IMR-90 (cell line): ENCODE results near the gene HSPA12A. TPM values are rescaled to one million over a fixed set of nuclear protein-coding genes. Genes with fewer than 3 reads are reported as not detected.

Source experiments
- ATAC-seq: fragments of 200-7000 bp; cut with Tn5 transposase; 2 replicates; pipeline ENCODE4 v1.9.1; 2020; ENCODE audit warnings: low read depth, mild to moderate bottlenecking, moderate library complexity
- BruUV-seq: library from RNA; stranded (reverse); fragments of 400-500 nt; replicated peaks from 2 replicates; lab custom pipeline; 2021; lab: Mats Ljungman, UMichigan
- CTCF ChIA-PET: fragments of 300-600 bp; formaldehyde crosslinking; extraction: SDS; loops from one replicate; lab custom pipeline; 2021; ENCODE audit warnings: antibody characterized with exemption; lab: Yijun Ruan, JAX
- POLR2A ChIA-PET: fragments of 300-600 bp; sonication (Branson Sonifier 250); formaldehyde crosslinking; loops from one replicate; lab custom pipeline; 2022; ENCODE audit warnings: antibody characterized with exemption; ENCODE audit not compliant: unreplicated experiment; lab: Charles Lee
- DNase-seq: peaks from one replicate; pipeline ENCODE4 v3.0.0; 2013
- H2AFZ ChIP-seq: replicated peaks from 2 replicates; pipeline ENCODE3; 2013; ENCODE audit warnings: low read length, mild to moderate bottlenecking; ENCODE audit not compliant: poor library complexity
- H2AK5ac ChIP-seq: 2 replicates; pipeline ENCODE4 v1.6.1; 2013; ENCODE audit warnings: low read depth, low read length, inconsistent platforms
- H2AK9ac ChIP-seq: replicated peaks from 2 replicates; pipeline ENCODE3; 2013; ENCODE audit warnings: mild to moderate bottlenecking, low read depth, low read length, moderate library complexity; ENCODE audit not compliant: poor library complexity
- H2BK120ac ChIP-seq: 2 replicates; pipeline ENCODE4 v1.6.1; 2013; ENCODE audit warnings: low read depth, low read length, inconsistent platforms
- H2BK15ac ChIP-seq: 3 replicates; pipeline ENCODE4 v1.6.1; 2013; ENCODE audit warnings: low read depth, low read length, inconsistent platforms
- H2BK20ac ChIP-seq: 2 replicates; pipeline ENCODE4 v1.6.1; 2013; ENCODE audit warnings: low read depth, mild to moderate bottlenecking, inconsistent platforms, low read length, moderate library complexity
- H2BK5ac ChIP-seq: 2 replicates; pipeline ENCODE4 v1.6.1; 2013; ENCODE audit warnings: mild to moderate bottlenecking, low read depth, low read length, inconsistent platforms; ENCODE audit not compliant: poor library complexity, severe bottlenecking
- H3K14ac ChIP-seq: replicated peaks from 2 replicates; pipeline ENCODE4 v1.6.1; 2013; ENCODE audit warnings: low read depth, low read length, inconsistent platforms
- H3K18ac ChIP-seq: 2 replicates; pipeline ENCODE4 v1.6.1; 2013; ENCODE audit warnings: low read depth, low read length, control low read depth
- H3K23ac ChIP-seq: 2 replicates; pipeline ENCODE4 v1.6.1; 2013; ENCODE audit warnings: low read depth, low read length, inconsistent platforms
- H3K27ac ChIP-seq: 2 replicates; pipeline ENCODE4 v1.5.1; 2013; ENCODE audit warnings: mild to moderate bottlenecking, control low read depth, low read length; ENCODE audit not compliant: insufficient read depth
- H3K27me3 ChIP-seq: 2 replicates; pipeline ENCODE4 v1.6.1; 2013; ENCODE audit warnings: low read length; ENCODE audit not compliant: control insufficient read depth, insufficient read depth
- H3K36me3 ChIP-seq: 2 replicates; pipeline ENCODE4 v1.6.1; 2013; ENCODE audit warnings: low read length, mixed read lengths; ENCODE audit not compliant: control insufficient read depth, insufficient read depth
- H3K4ac ChIP-seq: 2 replicates; pipeline ENCODE4 v1.6.1; 2013; ENCODE audit warnings: low read depth, low read length, inconsistent platforms
- H3K4me1 ChIP-seq: 2 replicates; pipeline ENCODE4 v1.6.1; 2013; ENCODE audit warnings: low read length, mixed read lengths; ENCODE audit not compliant: control insufficient read depth, insufficient read depth
- H3K4me2 ChIP-seq: 2 replicates; pipeline ENCODE4 v1.6.1; 2013; ENCODE audit warnings: low read depth, mild to moderate bottlenecking, control low read depth, low read length, moderate library complexity
- H3K4me3 ChIP-seq: 2 replicates; pipeline ENCODE4 v1.5.1; 2013; ENCODE audit warnings: low read depth, mild to moderate bottlenecking, control low read depth, low read length, moderate library complexity; ENCODE audit not compliant: insufficient read depth
- H3K56ac ChIP-seq: 2 replicates; pipeline ENCODE4 v1.6.1; 2013; ENCODE audit warnings: low read length, inconsistent platforms; ENCODE audit not compliant: insufficient read depth; ENCODE audit errors: extremely low read depth
- H3K79me1 ChIP-seq, 2 experiments: 2 replicates each; pipeline ENCODE4 v1.6.1; 2013; ENCODE audit warnings: low read length in 2 of 2, inconsistent platforms in 1 of 2, low read depth in 1 of 2
- H3K9ac ChIP-seq: 2 replicates; pipeline ENCODE4 v1.6.1; 2013; ENCODE audit warnings: low read depth, low read length, control low read depth
- H3K9me1 ChIP-seq: 2 replicates; pipeline ENCODE4 v1.6.1; 2013; ENCODE audit warnings: low read length, inconsistent platforms; ENCODE audit not compliant: insufficient read depth
- H3K9me3 ChIP-seq: 2 replicates; pipeline ENCODE4 v1.6.1; 2013; ENCODE audit warnings: low read length; ENCODE audit not compliant: control insufficient read depth, insufficient read depth
- H4K20me1 ChIP-seq: 2 replicates; pipeline ENCODE4 v1.6.1; 2013; ENCODE audit warnings: low read length, inconsistent platforms; ENCODE audit not compliant: insufficient read depth
- H4K5ac ChIP-seq: 2 replicates; pipeline ENCODE4 v1.6.1; 2013; ENCODE audit warnings: mild to moderate bottlenecking, low read depth, low read length, control low read depth
- H4K8ac ChIP-seq, 2 experiments: 2 replicates each; pipeline ENCODE4 v1.6.1; 2013; ENCODE audit warnings: low read depth in 2 of 2, low read length in 2 of 2, control low read depth in 1 of 2, inconsistent platforms in 1 of 2
- H4K91ac ChIP-seq: 2 replicates; pipeline ENCODE4 v1.6.1; 2013; ENCODE audit warnings: low read depth, low read length, inconsistent platforms; ENCODE audit not compliant: insufficient read depth
- CEBPB ChIP-seq: IDR thresholded peaks from 2 replicates; pipeline ENCODE4 v1.6.1; 2012; ENCODE audit warnings: low read depth, low read length, improper control_type of control experiment
- RFX5 ChIP-seq: IDR thresholded peaks from 2 replicates; pipeline ENCODE4 v1.8.0; 2012; ENCODE audit warnings: low read depth, mild to moderate bottlenecking, low read length, moderate library complexity
- WGBS, 2 experiments: methylation state at CpG; one replicate each; pipeline versions ENCODE4 v1.1.5 to v1.1.7; 2013; ENCODE audit warnings: missing lambda C conversion rate in 2 of 2; ENCODE audit not compliant: insufficient read length in 1 of 2; ENCODE audit errors: extremely low coverage in 2 of 2; 5-methylcytosine and 5-hydroxymethylcytosine counted together
- dilution Hi-C: fragments of 300-500 bp; cut with HindIII; formaldehyde crosslinking; loops from one replicate; pipeline ENCODE4 v1.14.3; 2018; ENCODE audit warnings: low sequenced_read_pairs; ENCODE audit not compliant: unreplicated experiment
- in situ Hi-C: fragments of 300-500 bp; cut with MboI; formaldehyde crosslinking; loops from 3 replicates; pipeline ENCODE4 v1.14.3; 2019; ENCODE audit warnings: low sequenced_read_pairs, inconsistent platforms, mixed read lengths
- intact Hi-C: fragments of 100-400 bp; cut with micrococcal nuclease; formaldehyde crosslinking; loops from 2 replicates; pipeline ENCODE4 v1.10.0; 2022
- polyA plus RNA-seq, 3 experiments: library from polyadenylated mRNA; depleted of rRNA; stranded (reverse); fragments of >200 nt; gene quantifications; 2 replicates each; pipeline ENCODE4 v1.2.3, GENCODE V29; 2012; ENCODE audit warnings: low replicate concordance in 1 of 3
- total RNA-seq: library from RNA; depleted of rRNA; stranded (reverse); fragments of >200 nt; gene quantifications from 2 replicates; pipeline ENCODE4 v1.2.3, GENCODE V29; 2012

HSPA12A gene
- total and polyA plus RNA-seq, 2 of the 4 experiments (the other 2 are of a cell fraction), result 16.1 to 16.7 TPM

DNA sequence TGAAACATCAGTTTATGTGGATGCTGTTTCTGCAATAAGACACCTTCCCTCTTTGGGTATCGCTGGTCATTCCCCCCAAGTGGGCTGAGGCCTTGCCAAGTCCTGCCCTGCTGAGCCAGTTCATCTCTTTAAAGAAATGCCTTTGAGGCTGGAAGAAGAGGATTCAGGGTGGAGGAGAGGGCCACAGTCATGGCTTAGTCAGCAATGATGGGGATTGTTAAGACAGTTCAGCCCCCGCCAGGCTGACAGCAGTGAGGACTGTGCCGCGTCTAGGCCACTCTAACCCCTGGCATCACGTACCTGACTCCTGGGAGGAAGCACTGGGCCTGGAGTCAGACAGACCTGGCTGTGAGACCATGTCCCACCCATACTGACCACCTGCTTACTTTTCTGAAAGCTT lies 73.3 kb downstream of the HSPA12A start:
- no peak for ATAC-seq
- H3K4me3 ChIP-seq, result no peak overlapping the region
- H3K27ac ChIP-seq, result no peak overlapping the region
- no peak overlapping the region for H2AK5ac ChIP-seq
- H4K8ac ChIP-seq, result no peak overlapping the region
- no peak overlapping the region for H4K91ac ChIP-seq
- no CpG with 5 or more reads among the region's 5 CpGs for WGBS, 2 experiments
- H2AFZ ChIP-seq, result peak overlapping the region; percentile 26
- in situ Hi-C loops (no loop called here), intact Hi-C loops (no loop called here), dilution Hi-C loops (no loop called here)
- no peak overlapping the region for H3K18ac ChIP-seq
- no peak overlapping the region for H2AK9ac ChIP-seq
- H3K27me3 ChIP-seq, result no peaks in the 10 kb centered on the region
- H3K9me3 ChIP-seq, result peaks cover 2% of the 10 kb centered on the region; the same call in 1 of the 2 replicates
- H2BK5ac ChIP-seq, result no peak overlapping the region
- peaks cover 8% of the 10 kb centered on the region for H3K4me1 ChIP-seq
- ChIA-PET CTCF (interaction anchor here (0.5 kb wide), 1 partner anchor 71 kb away, joined by 3 read pairs; no protein-coding TSS in a partner anchor), POLR2A (no interaction called here)
- H3K23ac ChIP-seq, result no peak overlapping the region
- no peak overlapping the region for H2BK120ac ChIP-seq
- peak; percentile 37 for DNase-seq
- BruUV-seq, result no TSS peak
- H3K14ac ChIP-seq, result no peak overlapping the region
- peaks cover 7% of the 10 kb centered on the region for H3K9me1 ChIP-seq
- no peak overlapping the region for H3K9ac ChIP-seq
- no peaks in the 10 kb centered on the region for H3K79me1 ChIP-seq
- H4K5ac ChIP-seq, result no peak overlapping the region
- no peaks in the 10 kb centered on the region for H3K36me3 ChIP-seq
- no peak overlapping the region for H3K4ac ChIP-seq
- TF ChIP-seq RFX5, result no peak
- no peak for TF ChIP-seq CEBPB
- H2BK15ac ChIP-seq, result no peak overlapping the region
- no peak overlapping the region for H2BK20ac ChIP-seq
- H3K56ac ChIP-seq, result no peak overlapping the region
- H3K4me2 ChIP-seq, result no peak overlapping the region
- no peaks in the 10 kb centered on the region for H4K20me1 ChIP-seq
